HuH-7 (cell line): ENCODE measurements around the gene HDAC3.
"Not testable (repeated sequence)": the region's sequence is repeated elsewhere in the genome, so short reads cannot be mapped to it uniquely, and the experiment has no call there.

ENCODE experiments used
- DNase-seq: peaks from one replicate; pipeline ENCODE4 v3.0.0; 2011; ENCODE audit warnings: low spot score

The HDAC3 gene

DNA sequence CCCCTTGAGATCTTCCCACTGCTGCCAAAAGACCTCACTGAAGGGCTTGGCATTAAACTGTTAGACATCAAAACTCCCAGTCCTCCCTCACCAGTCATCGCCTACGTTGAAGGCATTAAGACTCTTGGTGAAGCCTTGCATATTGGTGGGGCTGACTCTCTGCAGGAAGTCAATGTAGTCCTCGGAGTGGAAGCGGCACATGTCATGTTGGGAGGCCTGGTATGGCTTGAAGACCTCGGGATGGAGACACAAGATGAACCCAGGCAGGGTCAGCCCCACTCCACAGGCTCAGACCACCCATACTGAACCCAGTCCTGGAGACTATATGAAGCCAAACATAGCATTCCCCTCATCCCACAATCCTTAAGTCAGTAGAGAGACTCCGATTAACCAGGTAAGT, 1.9 kb downstream of the HDAC3 start:
- no peak for DNase-seq

- no peak for DNase-seq
Observed at GRCh38 chr5:141633871-141634561, 2.6 kb downstream of the HDAC3 start.

GRCh38 chr5:141632650-141633049, 4.0 kb downstream of the HDAC3 start:
- no peak for DNase-seq

DNA sequence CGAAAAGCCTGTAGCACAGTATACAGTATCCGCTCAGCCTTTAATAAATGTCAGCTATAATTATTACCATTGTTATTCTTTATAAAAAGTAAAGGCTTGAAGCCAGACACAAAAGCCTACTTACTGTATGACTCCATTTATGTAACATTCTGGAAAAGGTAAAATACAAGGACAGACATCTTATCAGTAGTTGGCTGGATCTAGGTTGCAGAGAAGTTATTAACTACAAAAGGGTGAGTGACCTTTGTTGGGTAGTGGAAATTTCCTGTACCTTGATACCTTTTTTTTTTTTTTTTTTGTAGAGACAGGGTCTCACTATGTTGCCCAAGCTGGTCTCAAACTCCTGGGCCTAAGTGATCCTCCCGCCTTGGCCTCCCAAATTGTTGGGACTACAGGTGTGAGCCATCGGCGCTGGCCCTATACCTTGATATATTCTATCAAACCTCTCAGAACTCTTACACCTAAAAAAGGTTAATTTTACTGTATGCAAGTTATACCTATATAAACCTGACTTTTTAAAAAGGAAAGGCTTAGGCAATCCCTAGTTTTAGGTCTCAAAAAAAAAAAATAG, 6.0 kb downstream of the HDAC3 start:
- no peak for DNase-seq

- DNase-seq = no peak
Observed at GRCh38 chr5:141628175-141628788, 8.4 kb downstream of the HDAC3 start.

DNA sequence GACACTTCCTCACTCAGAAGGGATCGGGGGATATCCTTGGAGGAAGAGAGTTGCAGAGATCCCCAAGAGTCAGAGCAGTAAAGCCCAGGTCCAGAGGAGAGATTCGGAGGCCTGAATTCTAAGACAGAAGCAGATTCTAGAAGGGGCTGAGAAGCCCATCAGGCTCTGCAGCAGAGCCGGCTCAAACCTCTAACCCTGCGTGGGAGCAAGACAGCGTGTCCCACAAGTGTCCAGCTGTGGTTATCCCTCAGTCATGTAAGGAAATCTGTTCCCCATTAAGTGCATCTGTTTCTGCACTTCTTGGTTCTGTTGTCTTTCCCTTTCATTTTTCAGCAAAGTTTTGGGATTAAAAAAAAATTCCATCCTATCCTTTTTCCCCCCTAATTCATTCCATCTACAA, 13.0 kb downstream of the HDAC3 start:
- no peak for DNase-seq

- DNase-seq = no peak
Observed at GRCh38 chr5:141623186-141623585, 13.5 kb downstream of the HDAC3 start.

DNA sequence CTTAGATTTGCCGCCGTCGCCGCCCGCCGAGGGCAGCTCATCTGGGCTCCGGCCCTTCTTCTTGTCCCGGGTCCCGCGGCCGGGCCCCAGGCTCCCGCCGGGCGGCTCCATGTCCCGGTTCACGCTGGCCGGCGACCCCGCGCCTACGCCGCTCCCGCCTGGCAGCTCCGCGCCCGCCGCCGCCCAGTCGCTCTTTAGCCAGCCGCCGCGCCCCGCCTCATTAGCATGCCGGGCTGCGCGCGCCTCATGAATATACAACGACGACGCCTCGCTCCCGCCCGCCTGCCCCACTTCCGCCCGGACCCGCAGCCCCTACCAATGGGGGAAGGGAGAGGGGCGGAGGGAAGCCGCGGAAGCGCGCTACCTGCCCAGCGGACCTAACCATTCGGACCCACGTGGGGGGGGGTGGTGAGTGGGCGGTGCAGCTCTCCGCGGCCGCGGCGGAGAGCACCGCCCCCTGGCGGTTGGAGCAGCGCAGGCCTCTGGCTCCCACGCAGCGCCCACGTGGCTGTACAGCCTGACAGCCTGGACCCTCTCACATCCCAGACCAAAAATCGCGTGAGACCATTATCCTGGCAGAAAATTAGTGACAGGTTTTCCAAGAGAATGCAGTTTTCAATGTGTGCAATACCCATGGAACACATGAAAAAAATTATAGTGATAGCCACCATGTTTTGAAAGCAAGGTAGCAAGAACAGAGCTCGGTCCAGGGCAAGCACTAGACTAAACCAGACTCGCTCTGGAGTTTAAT, 17.7 kb downstream of the HDAC3 start, which contains the start of gene DIAPH1:
DIAPH1 (minus strand) TSS at position 197 of the 751 bp plus-strand sequence; CDS start at position 111, 86 bp downstream.
- DNase-seq = peak; percentile 85

DNA sequence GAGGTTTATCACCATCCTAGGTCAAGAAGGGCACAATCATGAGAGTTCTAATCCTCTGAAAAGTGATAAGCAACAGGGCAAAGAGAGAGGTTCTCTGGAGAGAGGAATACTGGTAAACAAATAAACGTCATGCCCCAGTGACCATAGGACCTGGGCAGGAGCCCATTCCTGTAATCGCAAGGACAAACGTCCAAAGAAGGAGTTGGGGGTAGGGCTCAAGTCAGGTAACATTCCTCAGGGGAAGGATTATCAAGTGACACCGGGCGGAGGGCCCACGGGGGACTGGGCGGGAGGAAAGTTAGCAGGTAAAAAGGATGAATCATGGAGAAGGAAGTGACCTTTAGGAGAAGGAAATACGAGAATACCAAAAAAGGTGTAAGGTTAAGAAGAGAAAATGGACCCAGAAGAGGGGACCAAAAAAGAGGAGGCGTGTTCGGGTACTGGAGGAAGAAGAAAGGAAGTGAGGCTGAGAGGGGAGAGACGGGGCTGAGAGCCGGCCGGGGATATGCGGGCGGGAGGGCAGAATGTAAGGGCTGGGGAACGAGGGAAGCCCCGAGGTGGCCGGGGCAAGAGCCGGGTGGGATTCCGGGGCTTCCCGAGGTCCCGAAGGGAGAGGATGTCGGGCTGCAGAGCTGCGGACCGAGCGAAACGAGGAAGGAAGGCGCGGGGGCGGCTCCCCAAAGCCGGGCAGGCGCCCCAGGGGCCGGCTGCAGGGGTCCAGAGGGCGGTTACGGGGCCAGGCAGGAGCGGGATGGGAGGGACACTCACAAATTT, 18.4 kb downstream of the HDAC3 start:
- peak; percentile 58 for DNase-seq

DNA sequence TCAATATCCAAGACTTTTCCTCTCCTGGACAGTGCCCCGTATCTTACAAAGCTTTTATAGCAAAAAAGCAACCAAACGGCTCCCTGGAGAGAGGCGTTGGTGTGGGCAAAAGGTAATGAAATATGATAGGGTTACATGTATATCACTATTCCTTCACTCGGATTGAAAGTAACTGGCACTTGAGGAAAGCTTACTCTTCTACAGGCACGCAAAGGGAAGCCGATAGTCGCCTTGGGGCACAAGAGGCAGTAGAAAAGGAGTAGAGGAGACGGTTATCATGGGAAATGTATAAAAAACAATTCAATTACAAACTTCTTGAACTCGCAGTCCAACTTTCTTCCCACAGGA, 19.0 kb downstream of the HDAC3 start:
- no peak for DNase-seq

DNA sequence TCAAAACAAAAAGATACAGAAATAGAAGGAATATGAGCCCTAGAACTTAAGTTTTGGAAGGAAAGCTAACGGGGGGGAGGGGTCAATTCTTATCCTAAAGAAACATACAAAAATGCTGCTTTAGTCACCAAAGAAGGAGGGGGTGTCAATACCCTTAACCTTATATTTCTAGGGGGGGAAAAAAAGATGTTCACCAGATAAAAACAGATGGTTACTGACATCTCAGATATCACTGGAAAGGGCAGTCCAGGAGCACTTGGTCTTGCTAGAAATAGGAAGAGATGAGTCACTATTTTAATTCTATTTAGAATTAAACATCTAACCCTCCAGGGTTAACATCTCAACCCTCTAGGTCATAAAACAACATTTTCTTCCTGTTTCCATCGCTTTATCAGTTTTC, 19.5 kb downstream of the HDAC3 start:
- no peak for DNase-seq

- no peak for DNase-seq
Observed at GRCh38 chr5:141615991-141616720, 20.5 kb downstream of the HDAC3 start.

DNA sequence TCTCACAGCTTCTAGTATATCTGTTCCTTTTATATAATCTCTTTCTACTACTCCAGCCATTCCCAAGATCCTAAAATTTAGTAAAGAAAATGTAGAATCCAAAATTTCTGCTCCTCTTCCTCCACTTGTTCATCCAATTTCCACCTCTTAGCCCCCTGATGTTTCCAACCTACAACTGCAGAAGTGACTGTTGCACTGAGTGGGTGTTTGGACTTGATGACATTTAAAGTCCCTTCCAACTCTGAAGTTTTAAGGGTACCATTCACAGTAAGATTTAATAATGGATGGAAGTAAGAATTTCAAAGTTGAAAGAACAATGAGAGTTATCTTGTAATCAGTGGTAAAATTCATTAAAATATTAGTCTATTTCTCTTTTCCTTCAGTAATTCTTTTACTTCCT, 23.3 kb downstream of the HDAC3 start:
- DNase-seq = no peak

GRCh38 chr5:141611289-141611688, 25.4 kb downstream of the HDAC3 start:
- no peak for DNase-seq

DNA sequence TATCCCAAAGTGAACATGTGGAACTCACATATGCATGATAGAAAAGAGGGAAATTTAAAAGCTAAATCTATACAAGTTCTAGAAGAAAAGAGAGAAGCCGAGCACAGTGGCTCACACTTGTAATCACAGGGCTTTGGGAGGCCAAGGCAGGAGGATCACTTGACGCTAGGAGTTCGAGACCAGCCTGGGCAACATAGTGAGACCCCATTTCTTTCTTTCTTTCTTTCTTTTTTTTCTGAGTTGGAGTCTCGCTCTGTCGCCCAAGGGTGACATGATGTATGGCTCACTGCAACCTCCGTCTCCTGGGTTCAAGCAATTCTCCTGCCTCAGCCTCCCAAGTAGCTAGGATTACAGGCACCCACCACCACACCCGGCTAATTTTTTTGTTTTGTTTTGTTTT, 26.7 kb downstream of the HDAC3 start:
- DNase-seq = not testable (repeated sequence)

- DNase-seq = no peak
Observed at GRCh38 chr5:141609044-141609443, 27.6 kb downstream of the HDAC3 start.

GRCh38 chr5:141608557-141608956, 28.1 kb downstream of the HDAC3 start:
- DNase-seq = peak; percentile 34

- no peak for DNase-seq
Observed at GRCh38 chr5:141608046-141608445, 28.6 kb downstream of the HDAC3 start.

DNA sequence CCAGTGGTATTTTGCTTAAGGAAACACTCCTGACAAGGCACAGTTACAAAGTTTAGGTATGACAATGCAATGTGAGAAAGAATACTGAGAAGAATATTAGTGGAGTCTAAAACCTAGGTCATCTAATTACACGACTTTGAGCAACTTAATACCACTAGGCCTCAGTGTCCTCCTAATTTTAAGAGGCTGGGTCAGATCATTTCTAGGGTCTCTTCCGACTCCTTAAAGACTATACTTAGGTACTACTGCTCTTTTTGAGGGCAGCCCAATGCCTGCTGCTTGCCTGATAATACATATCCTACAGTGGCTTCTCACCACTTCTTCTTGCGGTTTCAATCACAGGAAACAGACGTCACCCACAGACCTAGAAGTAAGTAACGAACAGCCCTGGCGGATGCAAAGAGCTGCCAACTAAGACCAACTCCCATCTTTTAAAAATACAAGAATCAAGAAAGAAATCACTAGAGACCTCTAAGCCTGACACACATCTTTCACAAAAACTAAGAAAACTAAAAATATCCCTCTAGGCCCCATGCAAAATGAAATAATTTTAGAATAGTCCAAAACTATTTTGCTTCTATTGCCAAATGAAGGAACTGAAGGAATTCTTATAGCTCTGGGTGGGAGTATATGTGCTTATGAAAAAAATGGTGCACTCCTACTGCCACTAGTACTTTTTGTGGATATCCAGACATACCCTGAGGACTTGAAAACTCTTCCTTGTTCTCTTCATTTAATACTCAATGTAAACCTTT, 30.9 kb downstream of the HDAC3 start:
- DNase-seq = no peak

DNA sequence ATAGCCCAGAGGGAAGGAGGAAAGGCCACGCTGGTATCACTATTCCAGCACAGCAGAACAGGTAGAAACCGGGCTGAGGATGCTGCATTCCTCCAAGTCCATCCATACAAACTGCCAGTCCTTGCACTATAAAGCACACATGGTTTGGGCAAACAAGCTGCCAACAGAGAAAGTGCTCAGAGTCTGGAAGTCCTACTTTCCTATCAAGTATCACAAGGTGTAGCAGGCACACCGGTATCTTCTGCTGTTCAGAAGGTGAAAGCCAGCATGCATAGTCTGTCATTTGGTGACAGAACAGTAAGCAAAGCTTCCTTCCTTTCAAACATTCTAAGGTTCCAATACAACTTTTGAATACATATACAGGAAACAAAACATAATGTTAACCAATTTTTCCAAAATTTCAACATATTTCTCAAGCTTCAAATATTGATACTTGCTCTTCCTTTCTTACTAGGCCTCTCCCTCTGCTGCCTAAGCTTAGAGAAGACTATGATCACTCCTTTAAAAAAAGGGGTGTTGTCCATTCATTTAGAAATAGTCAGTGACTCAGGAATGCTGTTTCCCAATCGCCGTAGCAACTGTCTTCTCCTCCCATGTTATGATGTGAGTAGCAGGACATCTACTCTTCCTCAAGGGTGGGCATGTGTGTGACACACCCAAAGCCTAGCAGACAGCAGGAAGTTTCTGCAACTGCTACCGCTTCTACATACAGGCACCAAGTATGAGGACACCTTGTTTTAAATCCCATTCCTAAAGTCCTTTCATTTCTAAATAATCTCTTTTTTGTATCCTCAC, 32.5 kb downstream of the HDAC3 start:
- peak; percentile 12 for DNase-seq
